Heart left ventricle (tissue), 16 donors: ENCODE measurements around the gene TMEM259. TPM values are rescaled to one million over a fixed set of nuclear protein-coding genes. Genes with fewer than 3 reads are reported as not detected.

Experiments
- ATAC-seq, 4 donors: fragments of 200-7000 bp; cut with Tn5 transposase; one replicate each; pipeline ENCODE4 v1.9.1; 2020 to 2022; ENCODE audit warnings: moderate library complexity in 4 of 4, mild to moderate bottlenecking in 3 of 4, moderate number of reproducible peaks in 1 of 4
- DNase-seq, 5 donors: peaks; one replicate each; pipeline ENCODE4 v3.0.0-alpha.2; 2020
- H3K27ac ChIP-seq, 12 donors: fragments of 200-600 bp; sonication (generic) in 4 of 12; one replicate each; pipeline versions ENCODE4 v1.5.0 to v1.8.0; 2016 to 2022; ENCODE audit warnings: mild to moderate bottlenecking in 2 of 12
- H3K27me3 ChIP-seq, 9 donors: fragments of 200-600 bp; sonication (generic) in 2 of 9; one replicate each; pipeline versions ENCODE4 v1.5.1 to v1.8.0; 2016 to 2022; ENCODE audit warnings: mild to moderate bottlenecking in 3 of 9
- H3K36me3 ChIP-seq, 9 donors: fragments of 200-600 bp; sonication (generic) in 2 of 9; one replicate each; pipeline versions ENCODE4 v1.5.0 to v1.8.0; 2018 to 2022; ENCODE audit warnings: mild to moderate bottlenecking in 2 of 9
- H3K4me1 ChIP-seq, 12 donors: fragments of 200-600 bp; sonication (generic) in 4 of 12; one replicate each; pipeline versions ENCODE4 v1.5.0 to v1.8.0; 2016 to 2022; ENCODE audit warnings: mild to moderate bottlenecking in 3 of 12
- H3K4me3 ChIP-seq, 12 donors: fragments of 200-600 bp; sonication (generic) in 4 of 12; one replicate each; pipeline versions ENCODE4 v1.5.0 to v1.8.0; 2017 to 2022; ENCODE audit warnings: mild to moderate bottlenecking in 9 of 12, moderate library complexity in 4 of 12
- H3K9me3 ChIP-seq, 12 donors: fragments of 200-600 bp; sonication (generic) in 4 of 12; one replicate each; pipeline versions ENCODE4 v1.5.0 to v1.8.0; 2016 to 2022; ENCODE audit warnings: mild to moderate bottlenecking in 1 of 12
- CTCF ChIP-seq, 12 donors: fragments of 200-600 bp; sonication (generic) in 4 of 12; IDR thresholded peaks; one replicate each; pipeline versions ENCODE4 v1.5.0 to v1.8.0; 2018 to 2022; ENCODE audit warnings: antibody characterized with exemption in 12 of 12, mild to moderate bottlenecking in 5 of 12
- POLR2A ChIP-seq, 2 donors: fragments of 450-650 bp; IDR thresholded peaks; one replicate each; pipeline ENCODE4 v1.6.1; 2017; ENCODE audit warnings: antibody characterized with exemption in 2 of 2, mild to moderate bottlenecking in 2 of 2, moderate library complexity in 2 of 2
- WGBS, 4 donors: extraction: QIAGEN DNeasy Blood & Tissue Kit in 2 of 4; methylation state at CpG; one replicate each; pipeline versions ENCODE4 v1.1.5 to v1.1.7; 2013 to 2018; 5-methylcytosine and 5-hydroxymethylcytosine counted together
- intact Hi-C, 10 donors: fragments of 100-400 bp; cut with DNase I; formaldehyde crosslinking; loops; one replicate each; pipeline versions ENCODE4 v1.11.1 to v1.14.2; 2022
- polyA plus RNA-seq, 2 donors: library from polyadenylated mRNA; stranded (reverse); fragments of 200-250 nt; gene quantifications; one replicate each; pipeline ENCODE4 v1.2.3, GENCODE V29; 2013
- total RNA-seq, 9 donors: library from RNA; depleted of rRNA in 2 of 9; stranded (reverse); fragments of >200 nt in 2 of 9; fragmentation: NEBNext Ultra II Directional in 3 of 9; extraction: Animal tissue kit (Norgen Biotek cat#: 25700) in 3 of 9; gene quantifications; one replicate each; pipeline versions ENCODE4 v1.1.0 to v1.2.4, GENCODE V29; 2016 to 2023
- donor health status: ischemic (EF 13 %, LVEDD 7.1; RV severe dilation, severe dysfunction).
- donor health status: healthy with polysubstance abuse.
- donor health status: DM: no; HTN: yes; CAD: no.
- donor health status: DM: no; HTN: no; CAD: no.
- donor health status: ischemic (EF 25% LVEDD 6.9; RV normal size, moderate dysfunction).
- donor health status: ischemic (EF 25% LVEDD 5.7; RV mildly dilated, moderate dysfunction).
- donor health status: healthy.
- donor health status: DM: yes; HTN: yes; CAD: no.
- donor health status: ischemic (EF 35%, LVEDD 5.7; RV mildly dilated, moderate dysfunction).
- donor health status: nonischemic (EF 11% LVEDD 7.7; RV severe dilation, severe dysfunction).
- donor health status: DM: yes; HTN: yes; CAD: no.
- donor health status: PGD.
- donor health status: ischemic (EF 29% LVEDD 5.4; RV normal size, mild dysfunction).
- donor health status: nonischemic (EF 23%, LVEDD 6.1; RV moderate dilation, normal function).

The TMEM259 gene
- total and polyA plus RNA-seq, 11 donors: 95.1 to 189 (median 113) TPM

DNA sequence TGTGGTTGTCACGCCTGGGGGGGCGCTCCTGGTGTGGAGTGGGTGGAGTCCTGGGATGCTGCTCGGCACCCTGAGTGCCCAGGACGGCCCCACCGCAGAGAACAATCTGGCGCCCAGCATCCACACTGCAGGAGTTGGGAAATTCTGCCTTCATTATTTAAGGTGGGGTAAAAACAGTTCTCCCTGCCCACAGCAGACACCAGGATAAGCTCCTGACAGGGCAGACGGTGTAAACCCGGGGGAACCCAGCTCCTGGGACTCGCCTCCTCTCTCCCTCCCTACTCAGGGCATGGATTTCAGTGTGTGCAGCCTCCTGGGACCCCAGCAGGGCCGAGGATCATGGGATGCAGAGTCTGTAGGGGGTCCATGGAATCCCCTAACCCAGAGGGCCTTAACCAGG is 44.4 kb downstream of the TMEM259 start:
- Histone ChIP-seq H3K4me1 (peaks cover 0 to 8% (median 0%) of the 10 kb centered on the region in 12 donors), H3K9me3 (peaks cover 0 to 4% (median 0%) of the 10 kb centered on the region in 12 donors), H3K27ac (no peak overlapping the region), H3K36me3 (peaks cover 0 to 10% (median 5%) of the 10 kb centered on the region in 9 donors), H3K27me3 (no peaks in the 10 kb centered on the region), H3K4me3 (no peak overlapping the region)
- intact Hi-C loops: loop anchor here in 1 of 10 donors (5.0 kb wide), 1 partner anchor 39 kb away; no protein-coding TSS in a partner anchor
- 79 to 90% (median 80%) methylated on average over 9 to 10 of the region's 10 CpGs for WGBS, 4 donors
- no peak for TF ChIP-seq CTCF (IDR thresholded peaks at IDR 0.05)
- no peak for TF ChIP-seq POLR2A (IDR thresholded peaks at IDR 0.05)
- ATAC-seq: no peak
- DNase-seq: no peak

DNA sequence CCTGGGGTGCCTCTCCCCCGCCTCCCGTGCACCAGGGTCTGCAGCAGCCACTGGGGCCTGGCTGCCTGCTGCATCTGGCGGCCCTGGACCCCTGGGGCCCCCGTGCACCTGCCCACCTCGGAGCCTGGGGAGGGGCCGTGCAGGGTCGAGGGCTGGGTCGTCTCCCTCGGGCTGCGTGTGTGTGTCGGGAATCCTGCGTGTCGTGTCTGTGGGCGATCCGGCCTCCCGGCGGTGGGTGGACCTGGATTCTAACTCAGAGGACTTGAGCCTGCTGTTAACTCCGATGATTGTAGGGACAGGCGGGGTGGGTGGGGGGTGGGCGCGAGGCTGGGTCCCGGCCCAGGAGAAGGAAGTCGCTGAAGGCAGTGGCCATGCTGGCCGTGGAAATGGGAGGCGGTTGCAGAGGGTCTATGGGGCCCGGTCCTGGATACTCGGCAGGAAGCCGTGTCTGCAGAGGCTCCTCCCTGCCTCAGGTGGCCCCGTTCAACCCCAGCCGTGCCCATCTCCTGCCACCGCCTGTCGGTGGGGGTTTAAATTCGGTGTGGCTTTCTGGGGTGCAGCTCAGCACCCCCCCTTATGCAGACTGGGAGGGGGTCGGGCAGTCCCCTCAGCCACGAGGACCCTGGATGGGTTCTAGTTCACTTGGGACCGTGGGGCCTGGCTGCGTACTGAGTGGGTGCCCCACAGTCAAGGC is 46.2 kb downstream of the TMEM259 start:
- Histone ChIP-seq H3K9me3 (peaks cover 0 to 14% (median 7%) of the 10 kb centered on the region in 12 donors), H3K27me3 (no peaks in the 10 kb centered on the region), H3K4me3 (no peak overlapping the region), H3K36me3 (peaks cover 0 to 28% (median 19%) of the 10 kb centered on the region in 9 donors), H3K27ac (no peak overlapping the region), H3K4me1 (no peaks in the 10 kb centered on the region)
- intact Hi-C loops: loop anchor here in 1 of 10 donors (5.0 kb wide), 1 partner anchor 37 kb away; no protein-coding TSS in a partner anchor
- TF ChIP-seq POLR2A (IDR thresholded peaks at IDR 0.05): no peak
- no peak for TF ChIP-seq CTCF (IDR thresholded peaks at IDR 0.05)
- 76 to 83% (median 79%) methylated on average over 14 to 37 of the region's 37 CpGs for WGBS, 4 donors
- peak in 1 of 4 donors; percentile 8 for ATAC-seq
- no peak for DNase-seq

- no peak for TF ChIP-seq POLR2A (IDR thresholded peaks at IDR 0.05)
- Histone ChIP-seq H3K9me3 (peaks cover 0 to 14% (median 7%) of the 10 kb centered on the region in 12 donors), H3K27ac (no peak overlapping the region), H3K27me3 (no peaks in the 10 kb centered on the region), H3K36me3 (peaks cover 0 to 35% (median 26%) of the 10 kb centered on the region in 9 donors), H3K4me1 (no peaks in the 10 kb centered on the region), H3K4me3 (no peak overlapping the region)
- intact Hi-C loops: no loop called here
- DNase-seq (no peak), ATAC-seq (peak in 1 of 4 donors; percentile 16)
- WGBS, 4 donors: 79 to 84% (median 82%) methylated on average over 24 to 29 of the region's 29 CpGs
Observed at GRCh38 chr19:973726-974563, 47.0 kb downstream of the TMEM259 start.

DNA sequence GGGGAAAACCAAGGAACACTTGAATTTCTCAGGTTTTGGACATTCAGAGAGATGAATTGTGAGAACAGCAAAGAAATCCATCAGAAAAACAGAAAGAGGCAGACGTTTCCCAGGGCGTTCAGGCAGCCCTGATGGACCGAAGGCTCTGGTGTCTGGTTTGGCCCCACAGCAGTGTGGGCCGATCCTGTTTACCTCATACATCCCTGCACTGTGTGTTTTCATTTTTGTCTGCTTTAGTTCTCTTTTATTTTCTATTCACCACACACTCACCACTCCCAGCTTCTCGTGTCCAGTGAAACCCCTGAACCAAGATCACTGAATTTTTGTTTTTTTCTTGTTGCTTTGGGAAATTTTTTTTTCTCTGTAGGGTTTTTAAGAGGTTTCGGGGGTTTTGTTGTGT is 48.6 kb downstream of the TMEM259 start:
- Histone ChIP-seq H3K36me3 (peaks cover 0 to 48% (median 35%) of the 10 kb centered on the region in 9 donors), H3K4me1 (no peaks in the 10 kb centered on the region), H3K4me3 (no peak overlapping the region), H3K27ac (no peak overlapping the region), H3K9me3 (peaks cover 0 to 14% (median 7%) of the 10 kb centered on the region in 12 donors), H3K27me3 (no peaks in the 10 kb centered on the region)
- no peak for ATAC-seq
- DNase-seq: no peak
- intact Hi-C loops: no loop called here
- 94 to 99% (median 97%) methylated on average over 6 of the region's 6 CpGs for WGBS, 4 donors
- TF ChIP-seq CTCF (IDR thresholded peaks at IDR 0.05) (no peak), POLR2A (IDR thresholded peaks at IDR 0.05) (no peak)
